ENCODE measurements around the gene MALT1. TPM values are rescaled to one million over a fixed set of nuclear protein-coding genes. Genes with fewer than 3 reads are reported as not detected.
"Not testable (repeated sequence)": the region's sequence is repeated elsewhere in the genome, so short reads cannot be mapped to it uniquely, and the experiment has no call there.

Gene MALT1
- total RNA-seq, 1 experiment from 2014 or later = 19.6 TPM

DNA sequence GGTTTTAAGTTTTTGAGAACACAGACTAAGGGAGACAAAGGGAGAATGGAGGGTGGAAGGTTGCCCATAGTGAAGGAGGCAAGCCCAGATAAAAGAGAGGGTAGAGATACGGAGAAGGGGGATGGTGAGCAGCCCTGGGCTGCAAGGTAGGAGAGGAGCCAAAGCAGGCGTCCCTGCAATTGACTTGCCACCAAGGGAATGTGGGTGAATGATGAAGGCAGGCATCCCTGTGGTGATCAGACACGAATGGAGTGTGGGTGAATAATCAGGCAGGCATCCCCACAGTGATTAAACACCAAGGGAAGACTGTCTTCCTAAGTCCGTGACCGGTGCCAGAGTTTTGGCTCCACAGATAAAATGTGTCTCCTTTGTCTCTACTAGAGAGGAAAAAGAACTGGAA lies 25.9 kb upstream of the MALT1 start:
- Histone ChIP-seq H3K4me3 (no peak overlapping the region), H3K27me3 (ENCODE audit: insufficient read depth, low read depth) (no peaks in the 10 kb centered on the region), H2AFZ (no peak overlapping the region), H3K9me2 (ENCODE audit: insufficient read depth) (no peaks in the 10 kb centered on the region), H3K27ac (no peak overlapping the region), H3K79me2 (ENCODE audit: low read depth) (no peaks in the 10 kb centered on the region), H3K4me1 (replicated peaks; ENCODE audit: insufficient read depth) (peaks cover 15% of the 10 kb centered on the region), H4K20me1 (ENCODE audit: insufficient read depth) (no peaks in the 10 kb centered on the region), H3F3A (ENCODE audit: insufficient read depth, low read depth) (peaks cover 10% of the 10 kb centered on the region; the same call in 1 of the 2 replicates), H3K36me3 (ENCODE audit: low read depth) (no peaks in the 10 kb centered on the region), H3K4me2 (no peak overlapping the region), H3K9me3 (ENCODE audit: insufficient read depth, low read depth) (peaks cover 9% of the 10 kb centered on the region; the same call in 1 of the 2 replicates)
- DNase-seq = no peak
- intact Hi-C loops (cut with micrococcal nuclease; ENCODE audit: unreplicated experiment) = no loop called here
- no TSS peak for BruUV-seq (replicated peaks)
- ChIA-PET CTCF (no interaction called here), POLR2A (ENCODE audit: unreplicated experiment) (no interaction called here)
- TF ChIP-seq EZH2 (IDR thresholded peaks at IDR 0.05; ENCODE audit: low read depth) = no peak
- TF ChIP-seq, protein P1, sequence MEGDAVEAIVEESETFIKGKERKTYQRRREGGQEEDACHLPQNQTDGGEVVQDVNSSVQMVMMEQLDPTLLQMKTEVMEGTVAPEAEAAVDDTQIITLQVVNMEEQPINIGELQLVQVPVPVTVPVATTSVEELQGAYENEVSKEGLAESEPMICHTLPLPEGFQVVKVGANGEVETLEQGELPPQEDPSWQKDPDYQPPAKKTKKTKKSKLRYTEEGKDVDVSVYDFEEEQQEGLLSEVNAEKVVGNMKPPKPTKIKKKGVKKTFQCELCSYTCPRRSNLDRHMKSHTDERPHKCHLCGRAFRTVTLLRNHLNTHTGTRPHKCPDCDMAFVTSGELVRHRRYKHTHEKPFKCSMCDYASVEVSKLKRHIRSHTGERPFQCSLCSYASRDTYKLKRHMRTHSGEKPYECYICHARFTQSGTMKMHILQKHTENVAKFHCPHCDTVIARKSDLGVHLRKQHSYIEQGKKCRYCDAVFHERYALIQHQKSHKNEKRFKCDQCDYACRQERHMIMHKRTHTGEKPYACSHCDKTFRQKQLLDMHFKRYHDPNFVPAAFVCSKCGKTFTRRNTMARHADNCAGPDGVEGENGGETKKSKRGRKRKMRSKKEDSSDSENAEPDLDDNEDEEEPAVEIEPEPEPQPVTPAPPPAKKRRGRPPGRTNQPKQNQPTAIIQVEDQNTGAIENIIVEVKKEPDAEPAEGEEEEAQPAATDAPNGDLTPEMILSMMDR (conservative IDR thresholded peaks at IDR 0.05) = no peak

DNA sequence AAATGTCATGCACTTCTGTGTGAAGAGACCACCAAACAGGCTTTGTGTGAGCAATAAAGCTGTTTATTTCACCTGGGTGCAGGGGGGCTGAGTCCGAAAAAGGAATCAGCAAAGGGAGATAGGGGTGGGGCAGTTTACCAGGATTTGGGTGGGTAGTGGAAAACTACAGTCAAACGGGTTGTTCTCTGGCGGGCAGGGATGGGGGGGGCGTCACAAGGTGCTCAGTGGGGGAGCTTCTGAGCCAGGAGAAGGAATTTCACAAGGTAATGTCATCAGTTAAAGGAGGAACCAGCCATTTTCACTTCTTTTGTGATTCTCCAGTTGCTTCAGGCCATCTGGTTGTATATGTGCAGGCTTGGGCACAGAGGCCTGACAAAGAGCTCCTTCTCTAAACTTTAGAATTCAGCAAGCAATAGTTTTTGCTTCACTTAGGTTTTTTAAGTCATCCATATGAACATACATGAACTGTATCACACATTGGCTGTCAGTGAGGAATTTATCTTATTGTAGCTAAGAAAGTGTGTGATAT lies 24.9 kb upstream of the MALT1 start:
- H2AFZ ChIP-seq = no peak overlapping the region
- no peak overlapping the region for H3K4me3 ChIP-seq
- H3K36me3 ChIP-seq (ENCODE audit: low read depth) = no peaks in the 10 kb centered on the region
- intact Hi-C loops (cut with micrococcal nuclease; ENCODE audit: unreplicated experiment) = no loop called here
- H3K27me3 ChIP-seq (ENCODE audit: insufficient read depth, low read depth) = no peaks in the 10 kb centered on the region
- DNase-seq = no peak
- no peak overlapping the region for H3K27ac ChIP-seq
- no peak for TF ChIP-seq EZH2 (IDR thresholded peaks at IDR 0.05; ENCODE audit: low read depth)
- TF ChIP-seq, protein P1 (conservative IDR thresholded peaks at IDR 0.05) = no peak
- H3K79me2 ChIP-seq (ENCODE audit: low read depth) = no peaks in the 10 kb centered on the region
- H3K4me1 ChIP-seq (replicated peaks; ENCODE audit: insufficient read depth) = peaks cover 5% of the 10 kb centered on the region
- ChIA-PET CTCF (interaction anchor here (0.6 kb wide), 1 partner anchor 14 kb away, joined by 3 read pairs; no protein-coding TSS in a partner anchor), POLR2A (ENCODE audit: unreplicated experiment) (no interaction called here)
- no TSS peak for BruUV-seq (replicated peaks)
- H3K9me2 ChIP-seq (ENCODE audit: insufficient read depth) = no peaks in the 10 kb centered on the region
- H4K20me1 ChIP-seq (ENCODE audit: insufficient read depth) = no peaks in the 10 kb centered on the region
- peaks cover 9% of the 10 kb centered on the region; the same call in 1 of the 2 replicates for H3K9me3 ChIP-seq (ENCODE audit: insufficient read depth, low read depth)
- H3K4me2 ChIP-seq = no peak overlapping the region
- H3F3A ChIP-seq (ENCODE audit: insufficient read depth, low read depth) = peaks cover under 1% of the 10 kb centered on the region; the same call in 1 of the 2 replicates

DNA sequence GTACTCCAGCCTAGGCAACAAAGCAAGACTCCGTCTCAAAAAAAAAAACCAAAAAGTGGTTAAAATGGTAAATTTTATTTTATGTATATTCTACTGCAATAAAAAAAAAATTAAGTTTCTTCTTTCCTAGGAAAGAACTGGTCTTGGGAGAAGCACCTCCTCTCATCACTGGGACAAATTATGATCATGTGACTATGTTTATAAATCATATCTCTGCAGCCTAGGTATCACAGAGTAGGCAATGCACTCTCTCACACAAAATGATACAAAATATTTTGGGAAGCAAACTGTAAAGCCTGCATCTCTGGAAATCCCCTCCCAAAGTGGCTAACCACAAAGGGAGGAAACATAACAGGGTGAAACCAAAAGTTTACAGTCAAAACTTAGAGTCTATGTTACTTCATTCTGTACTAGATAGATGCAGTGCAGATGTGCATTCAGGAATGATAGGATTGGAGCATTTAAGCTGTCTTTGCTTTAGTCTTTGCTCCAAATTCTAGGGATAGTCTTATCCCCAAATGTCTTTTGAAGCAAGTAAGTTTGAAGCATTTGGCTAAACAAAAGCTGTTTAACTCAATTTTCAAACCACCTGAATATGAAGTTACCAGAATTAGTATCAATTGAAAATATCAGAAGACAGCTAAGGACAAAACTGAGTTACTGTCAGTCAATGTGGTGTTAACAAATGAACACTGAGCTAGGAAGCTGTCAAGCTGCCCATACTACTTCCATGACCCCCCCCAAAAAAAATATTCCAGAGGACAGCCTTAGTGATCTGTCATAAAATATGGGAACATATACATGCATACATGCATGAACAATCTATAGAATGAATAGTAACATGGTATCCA lies 21.1 kb upstream of the MALT1 start:
- Histone ChIP-seq H4K20me1 (ENCODE audit: insufficient read depth) (no peaks in the 10 kb centered on the region), H3K36me3 (ENCODE audit: low read depth) (no peaks in the 10 kb centered on the region), H3K9me2 (ENCODE audit: insufficient read depth) (no peaks in the 10 kb centered on the region), H3K27ac (no peak overlapping the region), H3K9me3 (ENCODE audit: insufficient read depth, low read depth) (peaks cover 13% of the 10 kb centered on the region), H3K27me3 (ENCODE audit: insufficient read depth, low read depth) (no peaks in the 10 kb centered on the region), H3K4me1 (replicated peaks; ENCODE audit: insufficient read depth) (peaks cover 6% of the 10 kb centered on the region; the same call in 1 of the 2 replicates), H3K79me2 (ENCODE audit: low read depth) (no peaks in the 10 kb centered on the region), H3K4me3 (no peak overlapping the region), H3K4me2 (no peak overlapping the region), H3F3A (ENCODE audit: insufficient read depth, low read depth) (no peaks in the 10 kb centered on the region), H2AFZ (no peak overlapping the region)
- ChIA-PET POLR2A (ENCODE audit: unreplicated experiment) (no interaction called here), CTCF (no interaction called here)
- intact Hi-C loops (cut with micrococcal nuclease; ENCODE audit: unreplicated experiment) = no loop called here
- no peak for DNase-seq
- TF ChIP-seq, protein P1 (conservative IDR thresholded peaks at IDR 0.05) = no peak
- TF ChIP-seq EZH2 (IDR thresholded peaks at IDR 0.05; ENCODE audit: low read depth) = no peak
- BruUV-seq (replicated peaks) = no TSS peak

DNA sequence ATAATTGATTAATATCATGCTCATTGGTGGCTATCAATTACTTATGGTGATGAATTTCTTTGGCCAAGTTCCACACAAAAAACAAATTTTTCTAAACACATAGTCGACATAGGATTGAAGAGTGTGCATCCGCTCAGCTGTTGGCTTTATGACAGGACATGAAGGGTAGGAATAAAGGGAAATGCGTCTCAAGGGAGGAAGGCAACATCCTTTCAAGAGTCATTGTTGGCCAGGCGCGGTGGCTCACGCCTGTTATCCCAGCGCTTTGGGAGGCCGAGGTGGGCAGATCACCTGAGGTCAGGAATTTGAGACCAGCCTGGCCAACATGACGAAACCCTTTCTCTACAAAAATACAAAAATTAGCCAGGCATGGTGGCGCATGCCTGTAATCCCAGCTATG lies 20.4 kb upstream of the MALT1 start:
- H3K79me2 ChIP-seq (ENCODE audit: low read depth); CTCF ChIA-PET; H3K4me1 ChIP-seq (replicated peaks; ENCODE audit: insufficient read depth); H3K4me2 ChIP-seq; H3K4me3 ChIP-seq; H2AFZ ChIP-seq; DNase-seq; intact Hi-C loops (cut with micrococcal nuclease; ENCODE audit: unreplicated experiment); BruUV-seq (replicated peaks); H3K36me3 ChIP-seq (ENCODE audit: low read depth); H4K20me1 ChIP-seq (ENCODE audit: insufficient read depth); H3K27ac ChIP-seq; POLR2A ChIA-PET (ENCODE audit: unreplicated experiment); H3K27me3 ChIP-seq (ENCODE audit: insufficient read depth, low read depth); H3K9me2 ChIP-seq (ENCODE audit: insufficient read depth); H3F3A ChIP-seq (ENCODE audit: insufficient read depth, low read depth): not testable (repeated sequence)
- peaks cover 13% of the 10 kb centered on the region for H3K9me3 ChIP-seq (ENCODE audit: insufficient read depth, low read depth)

DNA sequence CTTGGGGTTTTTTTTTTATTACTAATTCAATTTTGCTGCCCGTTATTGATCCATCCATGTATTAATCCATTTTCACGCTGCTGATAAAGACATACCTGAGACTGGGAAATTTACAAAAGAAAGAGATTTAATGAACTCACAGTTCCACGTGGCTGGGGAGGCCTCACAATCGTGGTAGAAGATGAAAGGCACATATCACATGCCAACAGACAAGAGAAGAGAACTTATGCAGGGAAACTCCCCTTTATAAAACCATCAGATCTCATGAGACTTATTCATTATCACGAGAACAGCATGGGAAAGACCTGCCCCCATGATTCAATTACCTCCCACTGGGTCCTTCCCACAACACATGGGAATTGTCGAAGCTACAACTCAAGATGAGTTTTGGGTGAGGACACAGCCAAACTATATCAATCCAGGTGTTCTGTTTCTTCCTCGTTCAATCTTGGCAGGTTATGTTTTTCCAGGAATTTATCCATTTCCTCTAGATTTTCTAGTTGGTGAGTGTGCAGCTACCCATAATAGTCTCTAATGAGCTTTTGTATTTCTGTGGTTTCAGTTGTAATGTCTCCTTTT lies 18.0 kb upstream of the MALT1 start:
- H3K36me3 ChIP-seq (ENCODE audit: low read depth); H3K9me2 ChIP-seq (ENCODE audit: insufficient read depth); H3K4me1 ChIP-seq (replicated peaks; ENCODE audit: insufficient read depth); H3K79me2 ChIP-seq (ENCODE audit: low read depth); CTCF ChIA-PET; POLR2A ChIA-PET (ENCODE audit: unreplicated experiment); H3K4me2 ChIP-seq; BruUV-seq (replicated peaks); intact Hi-C loops (cut with micrococcal nuclease; ENCODE audit: unreplicated experiment); H2AFZ ChIP-seq; H3K9me3 ChIP-seq (ENCODE audit: insufficient read depth, low read depth); DNase-seq; H3K27ac ChIP-seq; H3K4me3 ChIP-seq; H3K27me3 ChIP-seq (ENCODE audit: insufficient read depth, low read depth); H4K20me1 ChIP-seq (ENCODE audit: insufficient read depth); H3F3A ChIP-seq (ENCODE audit: insufficient read depth, low read depth): not testable (repeated sequence)
